Chondrocyte (in vitro differentiated cells): ENCODE results near the gene KIF22. TPM values are rescaled to one million over a fixed set of nuclear protein-coding genes. Genes with fewer than 3 reads are reported as not detected.

ENCODE experiments used
- DNase-seq: peaks from one replicate; pipeline ENCODE4 v3.0.0; 2021; ENCODE audit warnings: mixed read lengths, low spot score
- H3K27ac Mint-ChIP-seq: one replicate; pipeline ENCODE4 v1.8.0; 2021; ENCODE audit warnings: mild to moderate bottlenecking, moderate library complexity, mixed read lengths; ENCODE audit not compliant: unreplicated experiment
- H3K27me3 Mint-ChIP-seq: 2 replicates; pipeline ENCODE4 v1.8.0; 2021; ENCODE audit warnings: low read depth, mixed read lengths
- H3K36me3 Mint-ChIP-seq: 2 replicates; pipeline ENCODE4 v1.8.0; 2021; ENCODE audit warnings: low read depth, mixed read lengths
- H3K4me1 Mint-ChIP-seq: 2 replicates; pipeline ENCODE4 v1.8.0; 2021; ENCODE audit warnings: low read depth, mild to moderate bottlenecking, mixed read lengths
- H3K4me3 Mint-ChIP-seq: one replicate; pipeline ENCODE4 v1.8.0; 2021; ENCODE audit warnings: mild to moderate bottlenecking, moderate library complexity, mixed read lengths; ENCODE audit not compliant: unreplicated experiment
- H3K9me3 Mint-ChIP-seq: 2 replicates; pipeline ENCODE4 v1.8.0; 2021; ENCODE audit warnings: low read depth, mixed read lengths
- total RNA-seq: library from RNA; stranded (reverse); gene quantifications from 3 replicates; pipeline ENCODE4 v1.2.1, GENCODE V29; 2021
- TF ChIP-seq, protein P1 (sequence below): fragments of 200-600 bp; sonication (generic); IDR thresholded peaks from 2 replicates; pipeline ENCODE4 v1.5.0; 2021; ENCODE audit warnings: antibody characterized with exemption, mild to moderate bottlenecking, moderate library complexity

The KIF22 gene
- total RNA-seq, 1 donor from 2014 or later = 14.1 TPM

DNA sequence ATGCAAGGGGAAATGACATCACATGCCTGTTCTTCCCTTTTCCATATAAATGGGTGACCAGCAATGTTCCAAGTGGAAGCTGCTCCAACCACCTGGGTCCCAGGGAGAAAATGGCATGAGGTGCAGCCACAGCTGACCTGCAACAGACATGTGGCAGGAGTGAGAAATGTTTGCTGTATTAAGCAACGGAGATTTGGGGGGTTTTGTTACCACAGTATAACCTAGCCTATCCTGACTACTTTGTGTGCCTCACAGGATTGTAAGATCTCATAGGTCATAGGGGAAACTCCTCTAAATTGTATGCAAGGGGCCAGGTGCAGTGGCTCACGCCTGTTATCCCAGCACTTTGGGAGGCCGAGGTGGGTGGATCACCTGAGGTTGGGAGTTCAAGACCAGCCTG, 60.4 kb downstream of the KIF22 start:
- Mint-ChIP-seq H3K36me3 (peaks cover 8% of the 10 kb centered on the region), H3K4me1 (peaks cover 4% of the 10 kb centered on the region)

GRCh38 chr16:29852654-29853053, 62.1 kb downstream of the KIF22 start:
- Mint-ChIP-seq H3K9me3 (no peaks in the 10 kb centered on the region), H3K4me3 (no peak overlapping the region), H3K27ac (no peak overlapping the region), H3K4me1 (peaks cover 4% of the 10 kb centered on the region), H3K27me3 (no peaks in the 10 kb centered on the region), H3K36me3 (peaks cover 3% of the 10 kb centered on the region)
- TF ChIP-seq, protein P1, sequence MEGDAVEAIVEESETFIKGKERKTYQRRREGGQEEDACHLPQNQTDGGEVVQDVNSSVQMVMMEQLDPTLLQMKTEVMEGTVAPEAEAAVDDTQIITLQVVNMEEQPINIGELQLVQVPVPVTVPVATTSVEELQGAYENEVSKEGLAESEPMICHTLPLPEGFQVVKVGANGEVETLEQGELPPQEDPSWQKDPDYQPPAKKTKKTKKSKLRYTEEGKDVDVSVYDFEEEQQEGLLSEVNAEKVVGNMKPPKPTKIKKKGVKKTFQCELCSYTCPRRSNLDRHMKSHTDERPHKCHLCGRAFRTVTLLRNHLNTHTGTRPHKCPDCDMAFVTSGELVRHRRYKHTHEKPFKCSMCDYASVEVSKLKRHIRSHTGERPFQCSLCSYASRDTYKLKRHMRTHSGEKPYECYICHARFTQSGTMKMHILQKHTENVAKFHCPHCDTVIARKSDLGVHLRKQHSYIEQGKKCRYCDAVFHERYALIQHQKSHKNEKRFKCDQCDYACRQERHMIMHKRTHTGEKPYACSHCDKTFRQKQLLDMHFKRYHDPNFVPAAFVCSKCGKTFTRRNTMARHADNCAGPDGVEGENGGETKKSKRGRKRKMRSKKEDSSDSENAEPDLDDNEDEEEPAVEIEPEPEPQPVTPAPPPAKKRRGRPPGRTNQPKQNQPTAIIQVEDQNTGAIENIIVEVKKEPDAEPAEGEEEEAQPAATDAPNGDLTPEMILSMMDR = no peak
- DNase-seq = no peak

More for the DNA sequence above, 60.4 kb downstream of the KIF22 start:
- Mint-ChIP-seq H3K9me3 (no peaks in the 10 kb centered on the region), H3K4me3 (no peak overlapping the region), H3K27me3 (no peaks in the 10 kb centered on the region), H3K27ac (no peak overlapping the region)
- DNase-seq = no peak
- TF ChIP-seq, protein P1 = no peak

DNA sequence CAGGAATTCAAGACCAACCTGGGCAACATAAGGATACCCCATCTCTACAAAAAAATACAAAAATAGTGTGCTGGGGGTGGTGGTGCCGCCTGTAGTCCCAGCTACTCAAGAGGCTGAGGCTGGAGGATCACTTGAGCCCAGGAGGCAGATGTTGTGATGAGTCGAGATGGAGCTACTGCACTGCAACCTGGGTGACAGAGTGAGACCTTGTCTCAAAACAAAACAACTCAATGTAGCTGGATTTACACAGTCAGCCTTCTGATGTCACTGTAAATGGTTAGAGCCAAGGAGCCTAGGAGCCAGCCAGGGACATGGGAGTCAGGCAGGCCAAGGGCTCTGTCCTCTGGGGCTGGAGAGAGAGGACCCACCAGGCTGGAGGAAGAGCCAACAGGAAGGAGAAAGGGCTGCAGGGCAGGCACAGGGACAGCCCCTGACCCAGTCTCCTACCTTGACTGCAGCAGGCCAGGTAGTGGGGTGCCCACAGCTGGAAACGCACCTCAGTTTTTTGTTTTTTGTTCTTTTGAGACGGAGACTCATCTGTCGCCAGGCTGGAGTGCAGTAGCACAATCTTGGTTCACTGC, 64.1 kb downstream of the KIF22 start:
- no peak for DNase-seq
- H3K9me3 Mint-ChIP-seq = no peaks in the 10 kb centered on the region
- TF ChIP-seq, protein P1 = no peak
- H3K27me3 Mint-ChIP-seq = no peaks in the 10 kb centered on the region
- peaks cover 11% of the 10 kb centered on the region for H3K36me3 Mint-ChIP-seq
- no peak overlapping the region for H3K4me3 Mint-ChIP-seq
- H3K4me1 Mint-ChIP-seq = peaks cover 6% of the 10 kb centered on the region
- no peak overlapping the region for H3K27ac Mint-ChIP-seq

Other genes starting within 250 kb of the KIF22 start
- not detected in 3 replicates for gene SPN, start 127.5 kb upstream of the KIF22 start, total RNA-seq
- 19.5 to 21.8 TPM (median 20.7 TPM) in 3 replicates for gene QPRT, start 111.6 kb upstream of the KIF22 start, total RNA-seq
- not detected in 3 replicates for gene C16orf54, start 44.8 kb upstream of the KIF22 start, total RNA-seq
- gene ZG16, start 12.5 kb upstream of the KIF22 start, total RNA-seq = not detected in 3 replicates
- gene MAZ, start 15.8 kb downstream of the KIF22 start, total RNA-seq = 318 to 359 TPM (median 358 TPM) in 3 replicates
- gene PRRT2, start 21.4 kb downstream of the KIF22 start, total RNA-seq = 5.2 to 9.1 TPM (median 6.1 TPM) in 3 replicates
- 22.3 to 40.2 TPM (median 23.0 TPM) in 3 replicates for gene PAGR1, start 25.4 kb downstream of the KIF22 start, total RNA-seq
- gene MVP, start 29.7 kb downstream of the KIF22 start, total RNA-seq = 101 to 132 TPM (median 106 TPM) in 3 replicates
- gene CDIPT, start 72.5 kb downstream of the KIF22 start, total RNA-seq = 73.5 to 79.7 TPM (median 78.3 TPM) in 3 replicates
- 10.9 to 17.0 TPM (median 16.3 TPM) in 3 replicates for gene SEZ6L2, start 108.8 kb downstream of the KIF22 start, total RNA-seq
- gene ASPHD1, start 109.7 kb downstream of the KIF22 start, total RNA-seq = 2.4 to 3.2 TPM (median 2.9 TPM) in 3 replicates
- gene KCTD13, start 135.5 kb downstream of the KIF22 start, total RNA-seq = 19.3 to 21.1 TPM (median 20.3 TPM) in 3 replicates
- gene TMEM219, start 171.3 kb downstream of the KIF22 start, total RNA-seq = 111 to 122 TPM (median 120 TPM) in 3 replicates
- gene TAOK2, start 183.1 kb downstream of the KIF22 start, total RNA-seq = 50.0 to 56.6 TPM (median 50.1 TPM) in 3 replicates
- 8.4 to 14.0 TPM (median 9.9 TPM) in 3 replicates for gene HIRIP3, start 204.9 kb downstream of the KIF22 start, total RNA-seq
- 57.1 to 68.5 TPM (median 64.6 TPM) in 3 replicates for gene INO80E, start 205.5 kb downstream of the KIF22 start, total RNA-seq
- gene DOC2A, start 220.3 kb downstream of the KIF22 start, total RNA-seq = 0.15 to 0.29 TPM in 2 of 3 replicates, not detected in the other
- gene C16orf92, start 232.4 kb downstream of the KIF22 start, total RNA-seq = not detected in 3 replicates
- gene TLCD3B, start 240.5 kb downstream of the KIF22 start, total RNA-seq = 0.28 to 0.77 TPM (median 0.44 TPM) in 3 replicates